Stimulated activated CD8-positive, alpha-beta memory T cell treated with anti-CD3 and anti-CD28 coated beads, Interleukin-7, amount 100 ng/mL, for 48 hours (primary cell): Measurements from ENCODE around the gene SUPT16H.
"Not testable (repeated sequence)": the region's sequence is repeated elsewhere in the genome, so short reads cannot be mapped to it uniquely, and the experiment has no call there.

Experiments used
- DNase-seq, 2 donors: peaks; one replicate each; pipeline ENCODE4 v3.0.0-alpha.2; 2020; ENCODE audit warnings: low read depth in 1 of 2; ENCODE audit errors: extremely low read depth in 1 of 2

Gene SUPT16H

DNA sequence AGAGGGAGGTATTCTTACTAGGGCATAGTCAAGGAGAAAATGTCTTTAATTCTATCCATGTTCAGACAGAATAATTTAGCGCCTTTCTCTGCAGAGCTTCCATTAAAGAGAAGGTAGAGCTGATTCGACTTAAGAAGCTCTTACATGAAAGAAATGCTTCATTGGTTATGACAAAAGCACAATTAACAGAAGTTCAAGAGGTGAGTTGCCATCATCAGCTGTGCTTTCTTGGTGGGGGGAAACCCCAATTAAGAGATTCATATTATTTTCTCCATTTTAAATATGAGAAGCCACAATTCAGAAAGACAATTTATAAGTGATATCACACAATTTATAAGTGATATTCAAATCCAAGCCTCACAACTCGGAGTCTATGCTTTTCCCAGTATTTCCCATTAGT, 76.2 kb downstream of the SUPT16H start:
- DNase-seq = no peak

DNA sequence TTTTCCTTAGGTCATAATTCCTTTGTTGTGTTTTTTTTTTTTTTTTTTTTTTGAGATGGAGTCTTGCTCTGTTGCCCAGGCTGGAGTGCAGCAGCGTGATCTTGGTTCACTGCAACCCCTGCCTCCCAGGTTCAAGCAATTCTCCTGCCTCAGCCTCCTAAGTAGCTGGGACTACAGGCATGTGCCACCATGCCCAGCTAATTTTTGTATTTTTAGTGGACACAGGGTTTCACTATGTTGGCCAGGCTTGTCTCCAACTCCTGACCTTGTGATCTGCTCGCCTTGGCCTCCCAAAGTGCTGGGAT, 81.0 kb downstream of the SUPT16H start:
- DNase-seq = not testable (repeated sequence)

DNA sequence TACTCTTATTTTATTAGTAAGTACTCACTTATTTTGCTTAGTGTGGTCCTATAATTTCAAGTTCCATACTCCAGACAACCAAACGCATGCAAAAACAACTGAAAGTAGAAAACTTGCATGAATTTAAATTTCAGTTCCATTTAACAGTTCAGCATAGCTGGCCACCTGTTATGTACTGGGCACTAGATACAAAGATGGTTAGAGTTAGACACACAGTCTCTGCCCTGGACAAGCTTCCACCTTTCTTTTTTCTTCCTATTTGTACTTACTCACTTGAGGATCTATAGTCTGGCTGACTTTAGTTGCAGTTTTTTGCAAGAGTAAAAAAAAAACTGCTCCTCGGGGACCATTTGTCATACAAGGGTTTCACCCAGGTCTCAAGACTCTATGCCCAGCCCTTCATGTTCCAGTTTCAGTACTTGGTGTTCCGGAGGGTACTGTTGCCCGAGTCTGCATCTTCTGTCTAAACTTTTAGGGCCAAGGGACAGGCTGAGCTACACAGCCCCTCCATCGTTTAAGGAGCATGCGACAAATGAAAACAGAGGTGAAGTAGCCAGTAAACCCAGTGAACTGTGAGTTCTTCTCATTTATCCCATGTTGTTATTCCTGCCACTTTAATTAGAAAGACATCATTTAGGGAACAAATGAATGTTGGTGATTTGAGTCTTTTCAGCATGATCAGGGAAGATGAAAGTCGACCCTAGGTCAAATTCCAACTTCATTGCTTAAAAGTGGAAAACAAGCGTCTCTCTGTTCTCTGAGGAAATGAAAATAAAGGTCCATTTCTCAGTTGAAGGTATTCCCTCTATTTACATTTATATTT, 81.6 kb downstream of the SUPT16H start:
- no peak for DNase-seq
